Caco-2 (cell line): ENCODE data around the gene MAP10. TPM values are rescaled to one million over a fixed set of nuclear protein-coding genes. Genes with fewer than 3 reads are reported as not detected.

Experiments used
- BruUV-seq: library from RNA; stranded (reverse); fragments of 400-500 nt; replicated peaks from 2 replicates; lab custom pipeline; 2021; lab: Mats Ljungman, UMichigan
- CTCF ChIA-PET: fragments of 300-600 bp; sonication (Branson Sonifier 250); formaldehyde crosslinking; loops from one replicate; lab custom pipeline; 2022; ENCODE audit warnings: antibody characterized with exemption; lab: Charles Lee
- POLR2A ChIA-PET: fragments of 300-600 bp; sonication (Branson Sonifier 250); formaldehyde crosslinking; loops from one replicate; lab custom pipeline; 2022; ENCODE audit warnings: antibody characterized with exemption; lab: Charles Lee
- DNase-seq, 2 experiments: peaks; one replicate each; pipeline versions ENCODE4 v3.0.0 to v3.0.0-alpha.2; 2020 to 2022
- H3K27me3 ChIP-seq: replicated peaks from 2 replicates; pipeline ENCODE4 v1.6.0; 2011; ENCODE audit warnings: low read length; ENCODE audit not compliant: control insufficient read depth, insufficient read depth
- H3K36me3 ChIP-seq: 2 replicates; pipeline ENCODE4 v1.5.1; 2011; ENCODE audit warnings: low read length; ENCODE audit not compliant: control insufficient read depth, insufficient read depth
- H3K4me1 ChIP-seq: fragments of 250-450 bp; sonication (Bioruptor Pico); 2 replicates; pipeline ENCODE4 v1.5.1; 2020; ENCODE audit warnings: mild to moderate bottlenecking
- H3K4me3 ChIP-seq: 2 replicates; pipeline ENCODE4 v1.5.1; 2011; ENCODE audit warnings: low read depth, mild to moderate bottlenecking, control low read depth, low read length
- H3K9me3 ChIP-seq: fragments of 250-450 bp; sonication (Bioruptor Pico); 2 replicates; pipeline ENCODE4 v1.5.1; 2020; ENCODE audit warnings: mild to moderate bottlenecking, moderate library complexity
- H3K27ac Mint-ChIP-seq: one replicate; pipeline ENCODE4 v1.8.0; 2022; ENCODE audit warnings: mixed read lengths; ENCODE audit not compliant: unreplicated experiment
- H3K27me3 Mint-ChIP-seq: one replicate; pipeline ENCODE4 v1.8.0; 2022; ENCODE audit warnings: mixed read lengths; ENCODE audit not compliant: insufficient read depth, unreplicated experiment
- H3K36me3 Mint-ChIP-seq: one replicate; pipeline ENCODE4 v1.8.0; 2022; ENCODE audit warnings: mild to moderate bottlenecking, mixed read lengths; ENCODE audit not compliant: insufficient read depth, unreplicated experiment
- H3K4me1 Mint-ChIP-seq: one replicate; pipeline ENCODE4 v1.8.0; 2022; ENCODE audit warnings: low read depth, mixed read lengths; ENCODE audit not compliant: unreplicated experiment
- H3K4me3 Mint-ChIP-seq: one replicate; pipeline ENCODE4 v1.8.0; 2022; ENCODE audit warnings: mild to moderate bottlenecking, moderate library complexity, mixed read lengths; ENCODE audit not compliant: unreplicated experiment
- H3K9me3 Mint-ChIP-seq: one replicate; pipeline ENCODE4 v1.8.0; 2022; ENCODE audit warnings: mixed read lengths; ENCODE audit not compliant: unreplicated experiment
- CTCF ChIP-seq, 2 experiments: fragments of 200-600 bp in 1 of 2; IDR thresholded peaks; 1 replicate in 1 of 2; 2 replicates in 1 of 2; pipeline versions ENCODE4 v1.5.1 to v1.8.0; 2011 to 2022; ENCODE audit warnings: antibody characterized with exemption in 1 of 2, control low read depth in 1 of 2, inconsistent platforms in 1 of 2, low read depth in 1 of 2, low read length in 1 of 2, mild to moderate bottlenecking in 1 of 2, moderate library complexity in 1 of 2; ENCODE audit not compliant: insufficient read depth in 1 of 2, severe bottlenecking in 1 of 2, unreplicated experiment in 1 of 2
- intact Hi-C: fragments of 100-400 bp; cut with micrococcal nuclease; formaldehyde crosslinking; loops from one replicate; pipeline ENCODE4 v1.10.0; 2022; ENCODE audit not compliant: unreplicated experiment
- total RNA-seq: library from RNA; stranded (reverse); gene quantifications from 2 replicates; pipeline ENCODE4 v1.2.3, GENCODE V29; 2022

The MAP10 gene
- total RNA-seq, 1 experiment from 2014 or later, result not detected

GRCh38 chr1:232813760-232814159 lies 8.5 kb downstream of the MAP10 start:
- TF ChIP-seq CTCF (IDR thresholded peaks at IDR 0.05; ENCODE audit: insufficient read depth in 1 of 2, low read depth in 1 of 2, low read length in 1 of 2, severe bottlenecking in 1 of 2, unreplicated experiment in 1 of 2), result no peak
- Mint-ChIP-seq H3K4me1 (no peaks in the 10 kb centered on the region), H3K4me3 (no peak overlapping the region), H3K27ac (no peak overlapping the region), H3K9me3 (no peaks in the 10 kb centered on the region), H3K27me3 (no peaks in the 10 kb centered on the region), H3K36me3 (no peaks in the 10 kb centered on the region)
- DNase-seq, result no peak
- CTCF ChIA-PET, result no interaction called here
- Histone ChIP-seq H3K9me3 (no peaks in the 10 kb centered on the region), H3K27me3 (no peaks in the 10 kb centered on the region), H3K4me1 (no peaks in the 10 kb centered on the region), H3K4me3 (no peak overlapping the region), H3K36me3 (no peaks in the 10 kb centered on the region)
- intact Hi-C loops, result no loop called here
- BruUV-seq, result no TSS peak
- POLR2A ChIA-PET, result interaction anchor here (0.6 kb wide), 1 partner anchor 139 kb away, joined by 3 read pairs; no protein-coding TSS in a partner anchor

GRCh38 chr1:232816324-232816723 lies 11.1 kb downstream of the MAP10 start:
- no peaks in the 10 kb centered on the region for H3K36me3 Mint-ChIP-seq
- H3K9me3 ChIP-seq, result no peaks in the 10 kb centered on the region
- H3K9me3 Mint-ChIP-seq, result no peaks in the 10 kb centered on the region
- BruUV-seq, result no TSS peak
- H3K4me1 Mint-ChIP-seq, result no peaks in the 10 kb centered on the region
- H3K4me3 Mint-ChIP-seq, result no peak overlapping the region
- CTCF ChIA-PET, result no interaction called here
- POLR2A ChIA-PET, result no interaction called here
- H3K27ac Mint-ChIP-seq, result no peak overlapping the region
- TF ChIP-seq CTCF (IDR thresholded peaks at IDR 0.05; ENCODE audit: insufficient read depth in 1 of 2, low read depth in 1 of 2, low read length in 1 of 2, severe bottlenecking in 1 of 2, unreplicated experiment in 1 of 2), result no peak
- no peaks in the 10 kb centered on the region for H3K27me3 Mint-ChIP-seq
- H3K4me3 ChIP-seq, result no peak overlapping the region
- no peaks in the 10 kb centered on the region for H3K4me1 ChIP-seq
- DNase-seq, result no peak
- no peaks in the 10 kb centered on the region for H3K27me3 ChIP-seq
- H3K36me3 ChIP-seq, result no peaks in the 10 kb centered on the region
- intact Hi-C loops, result no loop called here

GRCh38 chr1:232818040-232818439 lies 12.8 kb downstream of the MAP10 start:
- Mint-ChIP-seq H3K4me3 (no peak overlapping the region), H3K36me3 (no peaks in the 10 kb centered on the region), H3K9me3 (no peaks in the 10 kb centered on the region), H3K27me3 (no peaks in the 10 kb centered on the region), H3K27ac (no peak overlapping the region), H3K4me1 (no peaks in the 10 kb centered on the region)
- no peak for TF ChIP-seq CTCF (IDR thresholded peaks at IDR 0.05; ENCODE audit: insufficient read depth in 1 of 2, low read depth in 1 of 2, low read length in 1 of 2, severe bottlenecking in 1 of 2, unreplicated experiment in 1 of 2)
- H3K36me3 ChIP-seq, result no peaks in the 10 kb centered on the region
- ChIA-PET POLR2A (no interaction called here), CTCF (no interaction called here)
- H3K4me3 ChIP-seq, result no peak overlapping the region
- no peak for DNase-seq
- H3K9me3 ChIP-seq, result no peaks in the 10 kb centered on the region
- H3K4me1 ChIP-seq, result no peaks in the 10 kb centered on the region
- no TSS peak for BruUV-seq
- no peaks in the 10 kb centered on the region for H3K27me3 ChIP-seq
- intact Hi-C loops, result no loop called here
